ENCODE data around the gene BMPER. TPM values are rescaled to one million over a fixed set of nuclear protein-coding genes. Genes with fewer than 3 reads are reported as not detected.
"Not testable (repeated sequence)": the region's sequence is repeated elsewhere in the genome, so short reads cannot be mapped to it uniquely, and the experiment has no call there.

The BMPER gene
- total RNA-seq, 1 donor from 2014 or later: 0.40 TPM

- no peak for DNase-seq (ENCODE audit: low read depth in 2 of 2)
Measured at GRCh38 chr7:34168013-34168412, 262.7 kb downstream of the BMPER start.

GRCh38 chr7:34174688-34175616, 269.6 kb downstream of the BMPER start:
- not testable (repeated sequence) for DNase-seq (ENCODE audit: low read depth in 2 of 2)

GRCh38 chr7:34175837-34176236, 270.5 kb downstream of the BMPER start:
- no peak for DNase-seq (ENCODE audit: low read depth in 2 of 2)

DNA sequence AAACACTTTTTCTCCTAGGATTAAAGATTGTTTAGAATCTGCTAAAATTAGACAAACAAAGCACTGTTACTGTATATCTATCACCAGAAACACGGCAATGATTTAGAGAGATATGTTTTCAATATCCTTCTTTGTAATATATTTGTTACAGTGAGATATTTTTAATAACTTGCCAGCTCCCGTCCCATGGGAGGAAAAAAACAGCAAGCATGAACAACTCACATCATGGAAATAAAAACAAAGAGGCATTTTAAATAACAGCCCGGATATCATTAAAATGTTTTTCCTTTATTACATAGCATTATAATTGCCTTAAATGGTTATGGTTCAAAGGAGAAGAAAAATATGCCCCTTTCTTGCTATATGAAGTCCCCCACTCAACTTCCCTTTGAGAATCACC, 272.1 kb downstream of the BMPER start:
- no peak for DNase-seq (ENCODE audit: low read depth in 2 of 2)

DNA sequence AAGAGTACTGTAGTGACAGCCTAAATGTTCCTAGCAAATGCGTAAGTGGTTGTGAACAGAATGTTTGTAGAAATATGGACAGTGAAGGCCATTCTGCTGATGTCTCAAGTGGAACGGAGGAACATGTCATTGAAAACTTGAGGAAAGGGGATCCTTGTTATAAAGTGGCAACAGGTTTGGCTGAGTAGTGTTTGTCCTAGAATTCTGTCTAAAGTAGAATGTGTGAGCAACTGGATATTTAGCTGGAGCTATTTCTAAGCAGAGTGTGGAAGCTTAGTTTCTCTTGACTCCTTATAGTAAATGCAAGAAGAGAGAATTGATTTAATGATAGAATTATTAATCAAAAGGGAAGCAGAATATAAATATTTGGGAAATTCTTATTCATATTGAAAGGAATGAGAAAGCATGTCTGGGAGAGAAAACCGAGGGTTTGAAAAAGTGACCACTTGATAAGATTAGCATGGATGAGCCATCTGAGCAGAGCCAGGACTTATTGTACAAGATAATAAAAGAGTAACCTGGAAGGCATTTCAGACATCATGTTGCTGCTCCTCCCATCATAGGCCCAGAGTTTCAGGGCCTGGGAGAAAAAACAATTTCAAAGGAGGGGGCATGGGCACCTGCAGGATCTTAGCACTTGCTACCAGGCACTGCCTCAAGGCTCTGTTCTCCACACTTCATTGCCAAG, 276.1 kb downstream of the BMPER start:
- no peak for DNase-seq (ENCODE audit: low read depth in 2 of 2)

GRCh38 chr7:34184466-34184865, 279.1 kb downstream of the BMPER start:
- DNase-seq (ENCODE audit: low read depth in 2 of 2): no peak

DNA sequence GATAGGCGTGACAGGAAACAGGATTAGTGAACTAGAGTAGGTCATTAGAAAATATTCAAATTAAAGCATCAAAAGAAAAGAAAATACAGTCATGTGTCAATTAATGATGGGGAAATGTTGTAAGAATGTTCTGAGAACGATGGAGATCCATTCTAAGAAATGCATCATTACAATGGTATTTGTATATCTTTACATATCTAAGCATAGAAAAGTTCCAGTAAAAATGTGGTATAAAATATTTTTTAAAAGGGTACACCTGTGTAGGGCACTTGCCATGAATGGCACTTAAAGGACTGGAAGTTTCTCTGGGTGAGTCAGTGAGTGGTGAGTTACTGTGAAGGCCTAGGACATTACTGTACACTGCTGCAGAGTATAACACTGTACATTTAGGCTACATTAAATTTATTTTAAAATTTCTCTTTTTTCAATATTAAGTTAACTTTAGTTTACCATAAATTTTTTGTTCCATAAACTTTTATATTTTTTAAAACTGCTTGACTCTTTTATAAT, 282.5 kb downstream of the BMPER start:
- no peak for DNase-seq (ENCODE audit: low read depth in 2 of 2)

GRCh38 chr7:34189031-34189430, 283.7 kb downstream of the BMPER start:
- DNase-seq (ENCODE audit: low read depth in 2 of 2): no peak

GRCh38 chr7:34190299-34190698, 285.0 kb downstream of the BMPER start:
- DNase-seq (ENCODE audit: low read depth in 2 of 2): no peak

- DNase-seq (ENCODE audit: low read depth in 2 of 2): peak in 1 of 2 donors; percentile 6
Measured at GRCh38 chr7:34191162-34191561, 285.8 kb downstream of the BMPER start.

GRCh38 chr7:34191771-34192479, 286.6 kb downstream of the BMPER start:
- no peak for DNase-seq (ENCODE audit: low read depth in 2 of 2)

DNA sequence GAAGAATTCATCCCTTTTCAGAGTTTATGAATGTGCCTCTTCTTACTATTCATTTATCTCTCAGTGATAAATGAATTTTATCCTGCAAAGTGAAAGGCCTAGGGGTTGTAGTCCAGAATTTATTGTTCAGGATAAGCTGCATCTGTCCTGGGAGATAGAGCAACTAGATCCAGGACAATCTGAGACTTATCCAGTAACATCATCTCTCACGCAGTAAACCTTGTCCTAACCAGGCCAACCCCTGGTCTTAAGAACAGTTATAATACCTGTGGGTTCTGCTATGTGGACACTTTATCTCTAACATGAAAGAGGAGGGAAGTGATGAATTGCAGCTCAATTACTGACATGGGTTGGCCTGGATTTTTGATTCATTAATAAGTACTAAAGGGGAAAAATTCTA, 287.6 kb downstream of the BMPER start:
- no peak for DNase-seq (ENCODE audit: low read depth in 2 of 2)

DNA sequence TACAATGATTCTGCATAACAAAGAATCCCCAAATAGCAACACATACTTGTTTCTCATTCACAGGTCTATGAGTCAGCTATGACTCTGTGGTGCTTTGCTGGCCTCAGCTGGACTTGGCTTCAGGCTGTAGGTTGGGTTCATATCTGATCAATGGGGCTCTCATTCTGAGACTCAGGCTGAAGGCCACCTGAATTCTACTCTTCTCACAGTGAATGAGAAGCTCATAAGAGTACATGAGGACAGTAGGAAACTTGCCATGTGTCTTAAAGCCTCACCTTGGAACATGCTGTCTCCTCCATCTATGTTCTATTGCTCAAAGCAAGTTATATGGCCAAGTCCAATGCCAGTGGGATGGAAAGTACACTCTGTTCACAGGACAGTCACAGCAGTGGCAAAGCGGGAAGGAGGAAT, 292.9 kb downstream of the BMPER start:
- DNase-seq (ENCODE audit: low read depth in 2 of 2): no peak

All from lung microvascular endothelial cell (primary cell).